HEK293T (cell line): ENCODE results near the gene ADCY3.

Source experiments
- ARNT ChIP-seq: fragments of 450-650 bp; IDR thresholded peaks from 2 replicates; pipeline ENCODE4 v1.6.1; 2017; ENCODE audit warnings: mild to moderate bottlenecking
- BHLHE40 ChIP-seq: fragments of 450-650 bp; IDR thresholded peaks from 2 replicates; pipeline ENCODE4 v1.6.1; 2016; ENCODE audit warnings: mild to moderate bottlenecking, moderate library complexity, borderline replicate concordance
- CTBP1 ChIP-seq: fragments of 450-650 bp; IDR thresholded peaks from 2 replicates; pipeline ENCODE4 v1.6.1; 2016; ENCODE audit warnings: borderline replicate concordance
- ELF4 ChIP-seq: fragments of 450-650 bp; IDR thresholded peaks from 2 replicates; pipeline ENCODE4 v1.6.1; 2017; ENCODE audit warnings: antibody characterized with exemption
- FOXM1 ChIP-seq: fragments of 450-650 bp; IDR thresholded peaks from 2 replicates; pipeline ENCODE4 v1.6.1; 2017; ENCODE audit warnings: mild to moderate bottlenecking, borderline replicate concordance
- LEF1 ChIP-seq: fragments of 450-650 bp; IDR thresholded peaks from 2 replicates; pipeline ENCODE4 v1.6.1; 2017; ENCODE audit warnings: mild to moderate bottlenecking, borderline replicate concordance
- TARDBP ChIP-seq: fragments of 450-650 bp; IDR thresholded peaks from 2 replicates; pipeline ENCODE4 v1.6.1; 2016

DNA sequence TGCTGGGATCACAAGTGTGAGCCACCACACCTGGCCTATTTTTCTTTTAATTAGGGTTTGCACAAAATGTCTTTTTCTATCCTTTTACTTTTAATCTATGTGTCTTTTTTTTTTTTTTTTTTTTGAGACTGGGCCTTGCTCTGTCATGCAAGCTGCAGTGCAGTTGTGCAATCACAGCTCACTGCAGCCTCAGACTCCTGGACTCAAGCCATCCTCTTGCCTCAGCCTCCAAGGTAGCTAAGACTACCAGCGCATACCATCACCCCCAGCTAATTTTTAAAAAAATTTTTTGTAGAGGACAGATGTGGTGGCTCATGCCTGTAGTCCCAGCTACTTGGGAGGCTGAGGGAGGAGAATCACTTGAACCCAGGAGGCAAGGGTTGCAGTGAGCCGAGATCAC lies 27.1 kb downstream of the ADCY3 start:
- TF ChIP-seq BHLHE40 (no peak), ELF4 (no peak), ARNT (no peak), TARDBP (no peak), FOXM1 (no peak), CTBP1 (no peak), LEF1 (no peak)
